Kidney tubule cell (primary cell): ENCODE results near the gene MUSTN1.
A peak's percentile ranks its signal among the peaks of the same experiment; 100 is the strongest.

ENCODE experiments used
- DNase-seq: peaks from one replicate; pipeline ENCODE4 v3.0.0-alpha.2; 2018; ENCODE audit warnings: low spot score

MUSTN1 gene

DNA sequence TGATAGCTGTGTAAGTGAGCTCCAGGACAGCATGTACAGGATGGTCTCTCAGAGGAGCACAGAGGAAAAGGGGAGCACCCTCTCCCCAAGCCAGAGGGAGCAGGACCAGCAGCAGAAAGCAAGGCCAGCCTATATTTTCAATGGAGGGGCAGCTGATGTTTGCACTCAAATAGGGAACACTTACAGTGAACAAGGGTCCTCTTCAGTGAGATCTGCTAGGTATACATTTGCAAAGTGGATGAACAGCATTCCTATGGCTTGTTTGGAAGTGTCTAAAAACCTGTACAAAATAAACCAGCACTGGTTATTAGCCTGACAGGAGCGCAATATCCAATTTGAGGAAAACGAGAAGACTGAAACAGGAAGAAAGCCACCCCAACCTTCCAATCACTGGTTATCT, 17.6 kb upstream of the MUSTN1 start:
- no peak for DNase-seq

DNA sequence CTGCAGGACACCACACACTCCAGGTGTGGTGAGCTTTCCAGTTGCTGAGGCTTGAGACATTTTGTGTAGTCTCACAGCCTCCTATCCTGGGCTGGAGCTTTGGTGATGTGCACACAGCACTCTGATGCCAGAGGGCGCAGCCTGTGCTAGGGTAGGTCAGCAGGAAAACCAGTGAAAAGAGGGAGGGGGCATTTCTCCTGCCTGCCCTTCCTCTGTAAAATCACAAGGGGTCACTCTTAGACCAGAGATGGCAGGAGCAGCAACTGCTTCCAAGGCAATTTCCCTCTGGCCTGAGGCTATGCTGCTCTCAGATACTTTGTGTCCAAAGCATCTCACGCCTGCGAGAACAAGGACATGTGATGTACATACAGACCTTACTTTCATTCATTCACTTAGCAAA, 16.5 kb upstream of the MUSTN1 start:
- DNase-seq: peak; percentile 51

DNA sequence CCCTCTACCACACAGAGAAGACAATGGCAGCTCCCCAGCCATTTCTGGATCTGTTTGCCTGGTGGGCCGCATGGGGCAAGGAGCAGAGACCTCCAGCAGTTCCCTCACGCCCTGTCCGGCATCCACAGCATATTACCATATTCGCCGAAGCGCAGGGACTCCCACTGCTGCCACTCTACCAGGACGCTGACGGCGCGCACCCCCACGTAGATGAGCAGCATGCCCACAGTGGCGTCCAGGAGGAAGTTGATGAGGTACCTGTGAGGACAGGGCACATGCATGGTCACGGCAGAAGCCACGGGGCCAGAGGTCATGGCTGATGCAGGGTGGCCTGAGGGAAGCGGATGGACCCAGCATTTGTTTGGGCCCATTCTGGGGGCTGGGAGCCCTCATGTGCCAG, 14.8 kb upstream of the MUSTN1 start:
- no peak for DNase-seq

DNA sequence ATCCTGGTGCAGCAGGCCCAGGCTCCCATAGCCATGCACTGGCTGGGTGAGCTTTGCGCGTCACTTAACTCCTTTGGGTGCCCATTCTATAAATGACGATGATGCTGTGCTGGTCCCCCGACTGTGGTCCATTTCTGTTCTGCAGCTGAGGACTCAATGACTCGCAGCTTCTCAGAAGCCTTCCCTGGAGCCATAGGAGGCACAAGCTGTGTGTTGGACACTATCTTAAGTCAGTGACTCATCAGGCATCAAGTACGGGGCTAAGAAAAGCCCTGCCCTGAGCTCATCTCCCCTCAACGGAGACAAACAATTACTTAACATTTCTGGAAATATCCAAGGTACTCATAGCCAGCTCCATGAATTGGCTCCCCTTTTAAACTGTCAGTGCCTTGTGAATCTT, 13.8 kb upstream of the MUSTN1 start:
- peak; percentile 37 for DNase-seq

DNA sequence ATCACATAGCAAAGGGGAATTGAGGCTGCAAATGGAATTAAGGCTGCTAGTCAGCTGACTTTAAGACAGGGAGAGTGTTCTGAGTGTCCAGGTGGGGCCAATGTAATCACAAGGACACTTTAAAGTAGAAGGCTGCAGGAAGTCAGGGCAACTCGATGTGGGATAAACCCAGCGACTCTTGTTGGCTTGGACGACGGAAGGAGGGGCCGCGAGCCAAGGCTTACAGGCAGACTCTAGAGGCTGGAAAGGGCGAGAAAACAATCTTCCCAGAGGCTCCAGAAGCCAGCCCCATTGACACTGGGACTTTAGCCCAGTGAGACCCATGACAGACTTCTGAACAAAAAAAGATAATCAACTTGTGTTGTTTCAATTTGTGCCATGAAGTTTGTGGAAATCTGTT, 12.9 kb upstream of the MUSTN1 start:
- no peak for DNase-seq

DNA sequence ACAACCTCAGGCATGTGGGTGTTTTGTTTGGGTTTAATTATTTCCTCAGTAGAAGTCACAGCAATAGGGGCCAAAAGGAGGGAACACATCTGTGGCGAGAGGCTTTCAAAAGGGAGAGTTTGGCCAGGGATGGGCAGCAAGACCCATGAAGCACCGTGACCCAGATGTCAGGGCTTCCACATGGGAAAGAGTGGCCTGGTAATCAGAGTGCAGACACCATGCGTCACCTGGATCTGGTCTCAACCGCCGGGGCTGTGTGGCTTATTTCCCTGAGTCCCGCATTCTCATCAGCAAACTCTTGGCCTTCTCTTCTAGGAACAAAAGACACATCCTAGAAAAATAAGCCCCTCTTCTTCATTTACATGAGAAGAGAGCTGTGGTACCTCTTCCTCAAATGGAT, 12.4 kb upstream of the MUSTN1 start:
- DNase-seq: no peak

DNA sequence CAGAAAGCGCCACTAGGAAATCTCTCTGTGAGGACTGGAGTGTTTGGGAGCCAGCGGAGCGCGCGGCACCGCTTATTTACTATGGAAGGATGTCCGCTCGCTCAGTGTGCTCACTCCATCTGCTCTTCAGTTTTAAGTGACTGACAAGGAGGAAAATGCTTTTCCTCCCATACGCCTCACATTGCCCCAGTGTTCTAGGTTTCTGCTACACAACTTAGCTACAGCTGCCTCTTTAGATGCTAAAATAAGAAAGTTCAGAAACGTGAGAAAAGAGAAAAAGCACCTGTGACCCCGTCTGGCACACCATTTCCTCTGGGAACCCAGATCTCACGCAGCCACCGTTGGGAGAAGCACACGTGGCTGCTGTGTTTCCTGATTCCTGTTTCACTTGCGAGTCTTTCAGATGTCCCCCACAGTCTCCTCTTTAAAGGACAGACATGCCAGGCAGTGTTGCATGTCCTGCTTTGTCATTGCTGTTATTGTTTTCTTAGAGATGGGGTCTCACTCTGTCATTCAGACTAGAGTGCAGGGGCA, 11.7 kb upstream of the MUSTN1 start:
- DNase-seq: no peak

DNA sequence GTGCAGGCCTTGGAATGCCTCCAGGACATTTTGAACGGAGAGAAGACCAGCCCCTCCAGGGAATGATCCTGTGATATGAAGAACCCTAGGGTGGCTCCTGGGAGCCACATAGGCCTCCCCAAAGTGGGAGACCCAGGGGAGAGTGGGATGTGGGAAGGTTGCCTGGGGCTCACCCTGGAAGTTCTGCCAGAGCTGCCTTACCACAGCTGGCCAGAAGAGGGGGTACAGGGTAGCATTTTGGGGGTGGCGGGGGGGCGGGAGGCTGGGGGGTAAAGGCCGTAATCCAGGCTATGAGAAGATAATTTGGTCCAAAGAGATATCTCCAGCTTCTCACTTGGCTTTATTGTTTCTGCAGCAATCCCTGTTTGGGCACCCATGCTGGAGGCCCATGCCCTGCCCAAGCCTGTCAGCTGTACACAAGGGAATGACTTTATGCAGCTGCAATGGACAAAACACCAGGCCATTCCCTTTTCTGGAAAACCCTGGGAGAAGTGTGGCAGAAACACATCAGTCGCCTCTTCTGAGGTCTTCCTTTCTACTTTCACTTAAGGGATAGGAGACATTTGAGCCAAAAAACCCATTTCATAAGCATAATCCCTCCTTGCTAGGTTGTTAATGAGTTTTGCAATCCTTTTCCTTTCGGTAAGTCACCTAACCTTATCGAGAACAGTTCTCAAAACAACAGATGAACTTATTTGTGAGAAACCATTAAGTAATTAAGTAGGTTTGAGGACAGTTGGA, 11.0 kb upstream of the MUSTN1 start:
- no peak for DNase-seq

DNA sequence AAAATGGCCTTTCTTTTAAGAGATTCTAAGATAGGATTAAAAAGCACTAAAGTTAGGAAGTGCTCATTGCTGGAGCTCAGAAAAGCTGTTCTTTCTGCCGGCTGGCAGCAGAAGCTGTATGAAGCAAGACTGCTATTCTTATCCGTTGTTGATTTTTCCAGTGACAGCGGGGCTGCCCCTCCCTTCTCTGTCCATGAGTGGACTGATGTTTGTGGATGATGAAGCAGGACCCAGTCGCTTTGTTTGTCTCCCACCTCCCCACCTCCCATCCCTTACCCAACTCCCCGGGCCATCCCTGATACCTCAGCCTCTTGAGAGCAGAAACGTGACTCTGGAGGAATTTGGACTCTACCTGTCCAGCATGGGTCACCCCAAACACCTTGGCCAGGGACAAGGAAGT, 10.3 kb upstream of the MUSTN1 start:
- DNase-seq: no peak

DNA sequence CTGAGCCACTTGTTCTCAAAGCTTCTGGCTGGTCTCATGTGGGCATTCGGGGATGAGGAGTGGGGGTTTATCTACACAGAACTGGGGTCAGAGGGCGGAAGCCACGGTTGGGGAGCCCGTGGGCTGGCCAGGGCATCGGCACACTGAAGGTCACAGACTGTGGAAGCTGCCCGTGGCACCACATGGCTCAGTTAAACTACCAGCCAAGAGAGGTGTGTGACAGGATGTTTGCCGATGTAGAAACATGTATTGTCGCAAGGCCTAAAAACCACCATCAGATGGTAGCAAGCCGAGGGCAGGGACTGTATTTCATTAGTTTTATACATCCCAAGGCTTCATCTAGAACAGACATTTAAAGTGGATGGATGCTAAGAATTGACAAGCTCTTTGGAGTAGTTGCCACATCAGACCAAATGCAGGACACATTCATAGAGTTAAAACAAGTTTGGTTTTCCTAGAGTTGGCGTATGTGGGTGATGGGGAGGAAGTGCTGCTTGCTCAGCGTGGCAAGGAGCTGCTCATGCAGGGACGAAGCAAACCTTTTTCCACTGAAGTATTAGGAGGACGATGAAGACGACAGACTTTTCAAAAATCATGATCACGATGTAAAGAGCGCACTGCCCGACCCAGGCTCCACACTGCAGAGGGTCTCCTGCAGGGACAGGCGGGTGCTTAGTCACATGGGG, 9.6 kb upstream of the MUSTN1 start:
- DNase-seq: no peak

DNA sequence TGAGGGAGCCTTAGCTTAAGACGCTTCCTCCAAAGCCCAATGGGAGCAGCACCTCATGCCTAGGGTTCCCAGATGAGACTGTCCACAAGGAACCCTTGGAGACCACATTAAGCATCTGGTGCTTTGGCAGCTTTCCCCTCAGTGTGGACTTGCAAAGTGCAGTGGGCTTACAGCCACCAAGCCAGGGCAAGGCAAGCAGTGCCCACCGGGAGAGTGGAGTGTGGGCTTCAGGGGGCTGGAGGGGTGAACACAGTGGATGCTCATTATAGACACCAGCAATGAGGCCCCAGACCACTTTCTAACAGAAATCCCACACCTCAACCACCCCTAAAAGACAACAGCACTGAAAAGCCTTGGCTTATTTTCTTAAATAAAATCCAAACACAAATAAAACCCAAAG, 9.1 kb upstream of the MUSTN1 start:
- no peak for DNase-seq

DNA sequence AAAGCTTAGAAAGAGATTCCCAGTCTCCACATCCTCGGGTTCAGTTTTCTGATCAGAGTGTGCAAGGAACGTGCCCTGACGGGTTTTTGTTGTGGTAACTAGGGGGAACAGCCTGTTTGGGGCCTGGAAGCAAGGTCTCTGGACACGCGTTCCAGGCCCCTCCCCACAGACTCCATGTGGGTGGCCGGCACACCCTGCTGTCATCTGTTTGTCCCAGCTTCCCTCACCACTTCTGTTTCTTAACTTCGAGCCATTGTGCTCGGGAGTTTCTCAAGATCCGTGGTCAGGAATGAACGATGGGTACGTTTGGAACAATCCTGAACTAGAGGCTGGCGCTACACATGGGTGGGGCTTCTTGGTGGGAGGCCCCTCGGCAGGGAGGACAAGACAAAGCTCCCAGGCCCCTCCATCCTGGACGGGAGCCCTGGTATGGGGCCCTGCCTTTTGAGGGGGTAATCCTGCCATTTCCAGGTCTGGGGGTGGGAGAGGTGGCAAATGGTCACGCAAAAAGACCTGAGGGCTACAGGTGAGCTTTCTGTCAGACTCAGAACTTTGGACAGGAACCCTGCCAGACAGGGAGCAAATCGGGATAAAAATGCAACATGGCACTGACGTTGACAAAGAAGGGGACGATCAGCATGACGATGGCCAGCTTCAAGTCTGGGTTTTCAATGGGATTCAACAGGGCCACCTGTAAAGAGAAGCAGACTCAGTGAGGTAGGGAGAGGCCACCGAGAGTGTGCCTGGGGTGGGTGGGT, 8.5 kb upstream of the MUSTN1 start:
- no peak for DNase-seq

DNA sequence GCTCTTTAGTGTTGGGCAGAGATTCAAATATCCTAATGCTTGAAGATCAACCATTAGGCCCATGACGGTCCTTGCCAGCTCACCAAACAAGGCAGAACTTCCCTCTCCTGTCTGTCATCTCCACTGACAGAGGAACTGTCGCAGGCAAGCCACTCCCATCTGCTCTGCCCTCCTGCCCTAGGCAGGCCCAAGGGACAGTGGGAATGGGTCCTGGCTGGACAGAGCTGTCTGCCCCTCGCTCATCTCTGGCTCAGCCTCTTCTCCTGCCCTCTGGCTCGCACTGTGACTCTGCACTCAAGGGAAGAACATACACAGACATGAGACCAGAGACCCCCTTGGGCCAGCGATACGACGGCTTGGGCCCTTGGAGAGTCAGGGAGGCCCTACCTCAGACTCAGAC, 7.6 kb upstream of the MUSTN1 start:
- DNase-seq: no peak

DNA sequence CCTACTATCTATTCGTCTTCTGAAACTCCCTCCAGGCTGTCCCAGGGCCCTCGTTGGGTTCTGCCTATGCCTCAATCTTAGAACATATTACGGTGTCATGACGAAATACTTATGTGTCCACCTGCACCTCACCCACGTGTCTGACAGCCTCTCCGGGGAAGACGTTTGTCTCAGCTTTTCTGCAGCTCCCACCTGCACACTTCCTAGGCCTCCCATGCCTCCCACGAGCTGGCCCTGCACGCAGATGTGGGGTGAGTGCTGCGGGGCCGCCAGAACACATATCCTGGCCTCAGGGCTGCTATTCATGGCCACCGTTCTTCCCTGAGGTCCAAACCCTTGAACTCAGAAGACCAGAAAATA, 7.1 kb upstream of the MUSTN1 start:
- DNase-seq: no peak

DNA sequence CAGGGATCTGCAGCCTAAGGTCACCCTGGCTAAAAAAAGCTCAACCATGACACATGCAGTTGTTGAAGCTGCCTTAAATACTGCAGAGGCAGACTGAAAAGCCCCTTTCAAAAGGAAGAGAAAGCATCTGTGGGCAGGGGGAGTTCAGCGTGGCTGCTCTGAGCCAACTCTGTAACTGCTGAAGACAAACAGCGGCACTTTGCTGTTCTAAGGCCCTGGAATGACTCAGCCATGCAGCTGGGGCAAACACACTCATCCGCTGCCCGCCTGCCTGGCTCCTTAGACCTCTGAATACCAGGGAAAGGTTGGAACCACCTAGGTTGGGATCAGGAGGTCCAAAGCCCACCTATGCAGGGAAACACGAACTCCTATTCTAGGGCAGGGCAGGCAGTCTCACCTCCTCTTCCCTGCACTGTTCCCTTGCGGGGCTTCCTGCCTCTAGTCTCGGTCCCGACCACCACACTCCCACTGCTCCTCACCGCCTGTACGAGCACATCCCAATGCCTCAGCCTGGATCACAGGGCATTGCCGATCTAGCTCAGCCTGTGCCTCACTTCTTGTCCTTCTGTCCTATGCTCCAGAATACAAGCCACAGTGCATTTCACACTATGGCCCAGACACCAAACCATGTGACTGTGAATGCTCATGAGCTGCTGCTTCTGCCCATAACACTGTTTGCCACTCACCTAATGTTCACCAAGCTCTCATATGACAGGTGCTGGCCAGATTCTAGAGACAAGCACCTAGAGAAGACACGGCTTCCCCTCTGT, 6.6 kb upstream of the MUSTN1 start:
- no peak for DNase-seq

DNA sequence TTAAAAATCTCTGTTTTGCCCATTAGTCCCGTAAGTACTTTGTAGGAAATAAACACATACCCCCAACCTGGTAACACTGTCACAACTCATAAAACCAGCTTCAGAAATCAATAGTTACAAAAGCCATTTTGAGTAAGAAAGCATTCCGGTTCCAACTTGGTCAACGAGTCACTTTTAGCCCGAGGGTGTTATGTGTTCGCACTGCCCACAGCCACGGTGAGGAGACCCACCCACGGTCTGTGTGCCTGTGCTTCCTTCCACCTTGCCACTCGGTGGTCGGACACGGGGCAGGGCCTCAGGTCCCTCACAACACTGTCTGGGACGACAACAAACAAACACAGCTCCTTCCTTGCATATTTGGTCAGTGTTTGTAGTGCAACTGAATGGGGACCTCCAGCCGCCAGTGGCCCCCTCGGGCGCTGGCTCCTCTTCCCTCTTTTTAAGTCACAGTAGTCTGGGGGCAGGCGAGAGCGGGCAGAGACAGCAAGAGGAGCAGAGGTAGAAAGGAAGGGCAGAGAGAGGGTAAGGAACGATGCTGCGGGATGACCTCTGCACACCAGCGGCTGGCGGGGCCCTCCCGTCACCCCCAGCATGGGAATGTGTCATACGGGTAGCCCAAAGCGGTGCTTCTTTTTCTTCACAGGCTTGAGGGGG, 5.2 kb upstream of the MUSTN1 start:
- DNase-seq: no peak

DNA sequence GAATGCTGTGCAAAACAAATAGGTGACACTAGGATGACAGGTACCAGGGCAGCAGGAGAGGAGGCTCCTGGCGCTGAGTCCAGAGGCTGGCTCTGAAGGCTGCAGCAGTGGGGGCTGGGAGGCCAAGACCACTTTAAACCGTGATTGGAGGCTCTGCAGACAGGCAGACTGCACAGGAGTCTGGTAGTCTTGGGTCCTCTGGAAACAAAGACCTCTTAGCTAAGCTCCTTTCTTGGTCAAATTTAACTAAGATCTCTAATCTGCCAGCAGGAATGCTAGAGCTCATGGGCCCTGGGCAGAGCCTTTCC, 4.4 kb upstream of the MUSTN1 start:
- DNase-seq: no peak

DNA sequence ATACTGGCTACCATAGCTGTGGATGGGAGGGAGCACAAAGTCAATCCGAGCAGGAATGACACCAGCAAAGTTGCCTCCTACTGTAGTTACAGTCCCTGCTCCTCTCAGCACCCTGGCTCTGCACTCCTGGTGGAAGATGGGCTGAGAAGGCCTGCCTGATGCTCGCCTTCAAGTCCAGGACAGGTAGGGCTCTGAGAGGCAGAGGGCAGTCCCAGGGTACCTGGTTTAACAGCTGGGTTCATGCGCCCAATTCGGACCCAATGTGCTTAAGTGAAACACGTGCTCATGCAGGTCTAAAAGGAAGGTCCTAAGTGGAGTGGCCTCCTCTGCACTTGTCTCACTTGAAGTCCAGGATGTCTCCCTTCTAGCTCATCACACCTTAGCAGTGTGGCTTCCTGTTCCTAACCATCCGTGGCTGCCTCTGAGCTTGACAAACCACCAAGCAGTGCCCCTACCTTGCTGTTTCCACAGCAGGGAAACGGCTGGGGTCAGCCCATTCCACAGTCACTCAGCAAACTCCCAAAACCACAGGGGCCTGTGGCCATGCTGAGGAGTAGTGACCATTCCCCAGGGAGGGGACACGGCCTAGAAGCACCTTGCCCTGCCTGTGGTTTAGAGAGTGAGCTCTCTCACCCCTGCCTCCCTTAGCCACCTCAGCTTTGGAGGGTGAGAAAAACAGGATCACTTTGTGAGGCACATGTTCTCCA, 3.9 kb upstream of the MUSTN1 start:
- no peak for DNase-seq

DNA sequence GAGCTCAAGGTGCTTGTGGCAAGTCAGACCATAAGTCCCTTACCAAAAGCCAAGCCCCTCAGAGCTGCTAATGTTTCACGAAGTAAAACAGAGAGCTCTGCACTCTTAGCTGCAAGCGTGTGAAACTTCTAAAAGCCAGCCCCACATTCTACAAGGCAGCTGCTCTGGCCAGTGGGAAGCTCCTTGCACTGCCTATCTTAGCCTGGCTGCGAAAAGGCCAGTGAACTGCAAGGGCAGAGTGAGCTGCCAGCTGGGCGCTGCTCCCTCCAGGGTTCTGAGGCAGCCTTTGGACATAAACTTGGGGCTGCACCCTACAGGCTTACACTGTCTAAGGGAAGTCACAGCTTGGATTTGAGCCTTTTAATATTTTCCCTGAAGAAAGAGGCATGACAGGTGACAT, 2.2 kb upstream of the MUSTN1 start:
- no peak for DNase-seq

DNA sequence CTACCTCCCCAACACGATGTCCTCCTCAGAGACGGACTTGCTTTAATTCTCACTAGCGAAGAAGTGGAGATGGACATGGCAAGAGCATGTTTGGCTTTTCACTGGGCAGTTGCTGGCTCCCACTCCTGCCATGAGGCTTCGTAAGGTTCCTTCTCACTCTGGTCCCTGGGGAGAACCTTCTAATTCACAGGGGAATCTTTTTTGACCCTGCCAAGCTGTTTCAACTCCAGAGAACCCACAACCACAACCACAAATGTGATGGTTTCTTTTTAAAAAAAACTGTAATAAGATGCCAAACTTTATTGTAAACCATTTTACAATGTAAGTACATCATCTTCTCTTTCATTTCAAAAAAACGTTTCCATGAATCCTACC, 1.6 kb upstream of the MUSTN1 start:
- no peak for DNase-seq

DNA sequence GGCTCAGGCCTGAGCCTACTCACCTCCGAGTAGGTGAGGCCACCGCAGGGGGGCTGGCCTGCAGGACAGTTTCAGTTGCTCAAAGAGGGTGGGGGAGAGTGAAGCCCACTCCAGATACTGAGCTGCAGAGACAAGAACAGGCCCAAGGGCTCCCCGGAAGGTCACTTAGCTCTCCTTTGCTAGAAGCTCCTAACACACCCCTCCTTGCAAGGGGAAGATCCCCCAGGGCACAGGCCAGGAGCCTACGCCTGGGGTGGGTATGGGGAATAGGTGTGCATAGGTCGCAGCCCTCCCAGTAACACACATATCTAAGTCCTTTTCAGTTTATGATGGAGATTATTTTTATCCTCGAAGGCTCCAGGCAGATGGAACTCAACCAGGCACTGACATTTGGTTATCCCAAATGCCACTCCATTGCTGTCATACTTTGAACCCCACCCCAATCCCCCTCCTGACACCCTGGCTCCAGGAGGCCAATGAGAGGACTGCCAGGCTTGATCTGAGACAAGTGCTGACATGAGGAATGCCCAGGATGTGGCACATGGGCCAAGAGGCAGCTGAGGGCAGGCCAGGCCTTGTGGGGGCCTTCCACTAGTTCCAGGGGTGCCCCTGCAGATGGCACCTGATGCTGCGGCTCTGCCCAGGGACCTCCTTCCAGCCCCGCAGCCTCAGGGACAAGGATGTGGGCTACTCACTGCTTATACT, 1.1 kb upstream of the MUSTN1 start:
- no peak for DNase-seq
